VCaP (cell line): Measurements from ENCODE around the gene PRKCE.
A peak's percentile ranks its signal among the peaks of the same experiment; 100 is the strongest.

ENCODE experiments used
- H3K27ac ChIP-seq: fragments of 450-650 bp; 2 replicates; pipeline ENCODE4 v1.5.1; 2017
- CTCF ChIP-seq: fragments of 450-650 bp; conservative IDR thresholded peaks from 2 replicates; pipeline ENCODE4 v1.5.1; 2017; ENCODE audit warnings: mild to moderate bottlenecking, moderate library complexity

PRKCE gene

GRCh38 chr2:45993476-45993991 lies 342.1 kb downstream of the PRKCE start:
- peak; percentile 79 for TF ChIP-seq CTCF
- H3K27ac ChIP-seq: peak overlapping the region; percentile 51; the same call in 1 of the 2 replicates

DNA sequence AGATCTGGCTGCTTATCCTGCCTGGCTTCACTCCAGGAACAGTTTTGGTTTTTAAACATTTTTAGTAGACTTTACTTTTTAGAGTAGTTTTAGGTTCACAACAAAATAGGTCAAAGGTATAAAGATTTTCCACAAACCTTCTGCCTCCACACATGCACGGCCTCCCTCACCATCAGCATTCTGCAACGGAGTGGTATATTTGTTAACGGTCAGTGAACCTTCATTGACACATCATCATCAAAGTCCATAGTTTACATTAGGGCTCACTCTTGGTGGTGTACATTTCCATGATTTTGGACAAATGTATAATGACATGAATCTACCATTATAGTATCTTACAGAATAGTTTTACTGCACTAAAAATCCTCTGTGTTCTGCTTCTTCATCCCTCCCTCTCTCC lies 342.6 kb downstream of the PRKCE start:
- no peak overlapping the region for H3K27ac ChIP-seq
- no peak for TF ChIP-seq CTCF

DNA sequence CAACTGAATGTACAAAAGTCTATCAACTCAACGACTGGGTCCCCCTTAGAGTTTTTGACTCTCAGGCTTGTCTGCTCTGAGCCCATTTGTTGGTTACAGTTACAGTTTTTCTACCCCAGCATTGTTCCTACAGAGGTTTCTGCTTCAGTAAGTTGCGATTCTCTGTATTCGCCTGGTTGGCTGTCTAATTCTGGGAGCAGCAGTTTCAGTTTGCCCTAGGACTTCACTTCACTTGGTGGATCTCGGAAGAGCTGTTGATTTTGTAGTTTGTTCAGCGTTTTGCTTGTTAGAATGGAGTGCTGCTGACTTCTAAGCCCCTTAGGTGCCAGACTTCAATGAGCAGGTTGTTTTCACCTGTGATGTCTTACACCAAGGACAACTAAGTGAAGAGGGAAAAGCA lies 349.2 kb downstream of the PRKCE start:
- no peak for TF ChIP-seq CTCF
- H3K27ac ChIP-seq: no peak overlapping the region

- no peak overlapping the region for H3K27ac ChIP-seq
- no peak for TF ChIP-seq CTCF
These were observed 349.8 kb downstream of the PRKCE start for GRCh38 chr2:46001290-46001689.

GRCh38 chr2:46001741-46002506 lies 350.4 kb downstream of the PRKCE start:
- no peak for TF ChIP-seq CTCF
- no peak overlapping the region for H3K27ac ChIP-seq

DNA sequence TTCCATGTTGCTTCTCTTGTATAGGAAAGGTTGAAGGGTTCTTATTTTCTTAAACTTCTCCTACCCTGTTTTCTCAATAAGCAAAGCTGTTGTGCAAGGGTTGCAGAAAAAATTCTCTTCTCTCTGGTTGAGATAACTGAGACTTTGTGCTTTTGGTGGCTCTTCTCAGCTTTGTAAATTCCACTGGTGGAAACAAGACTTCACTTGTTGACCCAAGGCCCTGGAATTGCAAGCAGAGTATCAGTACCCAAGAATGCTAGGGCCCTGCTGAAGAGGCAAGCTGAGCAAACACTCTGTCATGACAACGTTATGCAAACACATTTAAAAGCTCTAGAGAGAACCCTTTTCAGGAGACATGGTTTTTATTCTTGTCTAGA lies 351.0 kb downstream of the PRKCE start:
- no peak for TF ChIP-seq CTCF
- no peak overlapping the region for H3K27ac ChIP-seq

DNA sequence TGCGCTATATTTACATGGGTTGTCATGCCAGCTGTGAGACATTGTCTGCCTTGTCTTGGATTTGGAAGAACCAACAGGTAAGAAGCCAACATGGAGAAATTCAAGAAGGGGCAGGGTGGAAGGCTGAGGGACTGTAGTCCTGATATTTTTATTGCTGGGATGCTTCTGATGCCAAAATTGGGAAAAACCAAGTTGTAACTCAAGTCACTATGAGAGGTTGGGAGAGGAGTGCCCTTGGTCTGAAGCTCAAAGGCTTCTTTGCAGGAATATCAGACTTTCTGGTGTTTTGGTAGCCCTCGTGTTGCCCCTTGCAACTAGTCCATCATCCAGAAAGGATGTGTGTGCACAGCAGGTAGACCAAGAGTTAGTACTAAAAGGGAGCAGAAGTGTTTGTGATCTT lies 351.5 kb downstream of the PRKCE start:
- TF ChIP-seq CTCF: no peak
- no peak overlapping the region for H3K27ac ChIP-seq
